GM19372 (cell line): Measurements from ENCODE around the gene LACRT.

Experiments used
- ATAC-seq: cut with Tn5 transposase; IDR thresholded peaks from one replicate; pipeline ENCODE4 v1.9.1; 2021; ENCODE audit warnings: mild to moderate bottlenecking, low read depth, moderate library complexity; ENCODE audit not compliant: unreplicated experiment

The LACRT gene

GRCh38 chr12:54603173-54603814 lies 31.4 kb downstream of the LACRT start:
- ATAC-seq, result peak; percentile 85

GRCh38 chr12:54602661-54603060 lies 32.0 kb downstream of the LACRT start:
- no peak for ATAC-seq

- ATAC-seq, result no peak
Measured at GRCh38 chr12:54601841-54602240, 32.9 kb downstream of the LACRT start.

- no peak for ATAC-seq
Measured at GRCh38 chr12:54598970-54599369, 35.7 kb downstream of the LACRT start.

- ATAC-seq, result no peak
Measured at GRCh38 chr12:54596526-54596946, 38.2 kb downstream of the LACRT start.

- ATAC-seq, result no peak
Measured at GRCh38 chr12:54595471-54595870, 39.2 kb downstream of the LACRT start.

GRCh38 chr12:54593725-54594124 lies 41.0 kb downstream of the LACRT start:
- no peak for ATAC-seq

GRCh38 chr12:54593135-54593534 lies 41.6 kb downstream of the LACRT start:
- no peak for ATAC-seq

- ATAC-seq, result no peak
Measured at GRCh38 chr12:54592316-54592715, 42.4 kb downstream of the LACRT start.

GRCh38 chr12:54590978-54591591 lies 43.6 kb downstream of the LACRT start:
- ATAC-seq, result no peak

GRCh38 chr12:54589964-54590363 lies 44.7 kb downstream of the LACRT start:
- no peak for ATAC-seq

- no peak for ATAC-seq
Measured at GRCh38 chr12:54588890-54589267, 45.8 kb downstream of the LACRT start.

GRCh38 chr12:54588110-54588889 lies 46.4 kb downstream of the LACRT start, which contains the start of gene PPP1R1A:
PPP1R1A (minus strand) TSS chr12:54588659; CDS start chr12:54588488, 171 bp downstream.
- no peak for ATAC-seq

GRCh38 chr12:54587315-54587873 lies 47.3 kb downstream of the LACRT start:
- no peak for ATAC-seq

- ATAC-seq, result no peak
Measured at GRCh38 chr12:54586620-54587019, 48.1 kb downstream of the LACRT start.

- no peak for ATAC-seq
Measured at GRCh38 chr12:54585243-54585642, 49.5 kb downstream of the LACRT start.

GRCh38 chr12:54584128-54584527 lies 50.6 kb downstream of the LACRT start:
- ATAC-seq, result no peak

GRCh38 chr12:54583726-54584125 lies 51.0 kb downstream of the LACRT start:
- no peak for ATAC-seq

GRCh38 chr12:54581412-54581811 lies 53.3 kb downstream of the LACRT start:
- no peak for ATAC-seq
